C4-2B (cell line): ENCODE measurements around the gene C17orf113.

Experiments used
- H3K27ac ChIP-seq: fragments of 450-650 bp; 2 replicates; pipeline ENCODE4 v1.5.1; 2017
- CTCF ChIP-seq: fragments of 450-650 bp; conservative IDR thresholded peaks from 2 replicates; pipeline ENCODE4 v1.5.1; 2017; ENCODE audit warnings: mild to moderate bottlenecking
- ZFX ChIP-seq: fragments of 450-650 bp; IDR thresholded peaks from 2 replicates; pipeline ENCODE4 v1.6.1; 2017

Gene C17orf113

DNA sequence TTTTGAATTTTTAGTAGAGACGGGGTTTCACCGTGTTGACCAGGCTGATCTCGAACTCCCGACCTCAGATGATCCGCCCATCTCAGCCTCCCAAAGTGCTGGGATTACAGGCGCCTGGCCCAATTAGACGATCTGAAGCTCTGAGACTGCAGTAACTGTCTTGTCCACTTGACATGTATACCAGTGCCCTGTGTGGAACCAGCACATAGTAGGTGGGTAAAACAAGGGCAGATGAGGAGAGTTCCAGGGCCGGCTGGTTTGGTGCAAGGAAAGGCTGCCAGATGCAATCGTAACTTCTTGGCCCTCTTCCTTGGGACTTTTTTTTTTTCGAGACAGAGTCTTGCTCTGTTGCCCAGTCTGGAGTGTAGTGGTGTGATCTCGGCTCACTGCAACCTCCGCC lies 3.1 kb downstream of the C17orf113 start:
- TF ChIP-seq ZFX, result no peak
- no peak for TF ChIP-seq CTCF
- H3K27ac ChIP-seq, result no peak overlapping the region

DNA sequence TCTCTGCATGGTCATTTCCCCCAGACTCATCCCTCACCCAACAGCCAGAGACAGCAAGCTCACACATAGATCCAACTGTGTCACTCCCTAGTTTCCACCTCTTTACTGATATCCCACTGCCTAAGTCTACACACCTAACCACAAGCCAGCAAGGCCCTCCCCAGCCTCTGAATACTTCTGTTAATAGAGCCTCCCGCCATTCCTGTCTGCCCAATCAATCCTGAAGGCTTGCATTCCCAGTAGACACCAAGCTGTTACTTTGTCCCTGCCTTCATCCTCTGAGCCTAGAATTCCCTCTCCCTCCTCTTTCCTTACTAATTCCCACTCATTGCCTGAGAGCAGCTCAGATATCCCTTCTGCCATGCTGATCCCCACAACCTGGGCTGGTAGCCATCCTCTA lies 4.7 kb downstream of the C17orf113 start:
- H3K27ac ChIP-seq, result no peak overlapping the region
- TF ChIP-seq ZFX, result no peak

DNA sequence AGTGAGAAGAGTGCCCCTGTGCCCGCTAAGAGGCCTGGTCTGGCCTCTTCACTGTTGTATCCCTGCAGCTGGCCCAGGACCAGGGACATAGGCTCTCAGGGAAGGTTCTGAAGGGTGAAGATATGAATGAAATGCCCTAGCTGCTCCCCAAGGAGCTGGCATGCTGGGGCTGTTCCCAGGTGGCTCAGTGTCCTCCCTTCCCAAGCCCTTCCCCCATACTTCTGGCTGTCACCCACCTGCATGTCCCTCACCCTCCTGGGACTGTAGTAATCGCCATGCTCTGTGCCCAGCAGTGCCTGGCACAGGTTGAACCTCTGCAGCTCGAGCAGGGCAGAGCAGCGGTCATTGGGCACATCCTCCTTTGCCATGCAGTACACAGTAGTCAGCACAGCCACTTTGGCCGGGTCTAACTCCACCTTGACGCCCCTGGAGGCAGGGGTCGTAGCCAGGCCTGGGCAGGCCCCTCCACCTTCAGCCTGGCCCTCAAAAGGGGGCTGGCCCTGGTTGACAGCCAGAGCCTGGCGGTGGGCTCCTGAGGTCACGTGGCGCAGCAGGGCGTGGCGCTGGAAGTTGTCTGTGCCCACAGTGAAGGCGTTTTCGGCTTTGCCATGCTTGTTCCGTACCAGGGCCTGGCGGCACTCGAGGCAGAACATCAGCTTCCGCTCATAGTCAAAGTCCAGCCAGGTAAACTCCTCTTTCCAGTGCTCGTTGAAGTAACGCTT lies 7.6 kb downstream of the C17orf113 start:
- no peak overlapping the region for H3K27ac ChIP-seq
- TF ChIP-seq ZFX (no peak), CTCF (no peak)

DNA sequence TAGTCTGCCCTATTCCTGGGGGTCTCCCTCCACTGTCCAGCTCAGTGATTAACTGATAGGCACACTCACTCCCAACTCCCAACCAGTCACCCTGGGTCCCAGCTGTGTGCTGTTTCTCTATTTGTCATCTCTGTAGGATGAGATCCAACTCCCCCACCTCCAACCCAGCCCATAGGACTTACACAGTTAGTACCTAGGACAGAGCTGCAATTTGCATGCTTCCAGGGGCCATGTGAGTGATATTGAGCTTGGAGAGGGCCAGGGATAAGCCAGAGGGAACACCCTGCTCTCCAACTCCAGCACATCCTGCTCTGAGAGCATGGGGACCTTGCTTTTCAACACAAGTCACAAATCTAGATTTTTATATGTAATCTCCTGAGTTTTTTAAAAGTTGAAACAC lies 8.8 kb downstream of the C17orf113 start:
- no peak for TF ChIP-seq CTCF
- no peak for TF ChIP-seq ZFX

GRCh38 chr17:42040818-42041217 lies 9.6 kb downstream of the C17orf113 start:
- TF ChIP-seq CTCF (no peak), ZFX (no peak)
- no peak overlapping the region for H3K27ac ChIP-seq

More for the DNA sequence above, 8.8 kb downstream of the C17orf113 start:
- no peak overlapping the region for H3K27ac ChIP-seq

GRCh38 chr17:42039794-42040763 lies 10.3 kb downstream of the C17orf113 start:
- TF ChIP-seq ZFX, result no peak
- TF ChIP-seq CTCF, result no peak
- H3K27ac ChIP-seq, result no peak overlapping the region

- TF ChIP-seq ZFX (no peak), CTCF (no peak)
- H3K27ac ChIP-seq, result no peak overlapping the region
Measured at GRCh38 chr17:42038221-42038973, 12.0 kb downstream of the C17orf113 start.
